ENCODE data around the gene APOM. TPM values are rescaled to one million over a fixed set of nuclear protein-coding genes. Genes with fewer than 3 reads are reported as not detected.

The APOM gene
- total RNA-seq, 4 donors from 2014 or later, result 2.3 to 5.1 (median 4.5) TPM

DNA sequence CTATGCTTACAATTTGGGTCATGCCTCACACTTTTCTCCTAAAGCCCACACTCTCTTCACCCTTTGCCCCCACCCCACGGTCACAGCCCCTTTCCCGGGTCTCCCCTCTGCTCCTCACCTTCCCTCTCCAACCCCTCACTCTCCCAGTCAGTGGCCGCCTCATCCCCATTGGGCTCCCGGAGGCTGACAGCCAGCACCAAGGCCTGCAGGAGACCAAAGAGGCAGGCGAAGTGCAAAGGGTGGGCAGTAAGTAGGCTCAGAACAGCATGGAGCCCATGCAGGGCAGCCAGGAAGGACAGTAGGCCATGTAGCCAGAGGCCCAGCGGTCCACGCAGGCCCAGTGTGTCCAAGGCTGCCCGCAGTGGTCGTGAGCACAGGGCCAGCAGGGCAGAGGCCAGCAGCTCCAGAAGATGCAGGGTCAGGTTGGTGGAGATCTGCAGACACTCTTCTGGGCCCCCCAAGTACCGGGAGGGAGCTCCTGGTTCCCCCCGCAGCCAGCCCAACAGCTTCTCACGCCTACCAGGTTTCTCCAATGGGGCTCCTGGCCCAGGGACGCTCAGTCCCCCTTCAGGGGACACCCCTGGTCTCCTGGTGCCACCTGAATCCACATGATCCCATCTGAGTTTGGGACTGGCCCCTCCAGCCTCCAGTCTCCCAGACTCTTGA is 3.4 kb downstream of the APOM start:
- no peak for TF ChIP-seq POLR2A (IDR thresholded peaks at IDR 0.05)
- TF ChIP-seq, protein P1, sequence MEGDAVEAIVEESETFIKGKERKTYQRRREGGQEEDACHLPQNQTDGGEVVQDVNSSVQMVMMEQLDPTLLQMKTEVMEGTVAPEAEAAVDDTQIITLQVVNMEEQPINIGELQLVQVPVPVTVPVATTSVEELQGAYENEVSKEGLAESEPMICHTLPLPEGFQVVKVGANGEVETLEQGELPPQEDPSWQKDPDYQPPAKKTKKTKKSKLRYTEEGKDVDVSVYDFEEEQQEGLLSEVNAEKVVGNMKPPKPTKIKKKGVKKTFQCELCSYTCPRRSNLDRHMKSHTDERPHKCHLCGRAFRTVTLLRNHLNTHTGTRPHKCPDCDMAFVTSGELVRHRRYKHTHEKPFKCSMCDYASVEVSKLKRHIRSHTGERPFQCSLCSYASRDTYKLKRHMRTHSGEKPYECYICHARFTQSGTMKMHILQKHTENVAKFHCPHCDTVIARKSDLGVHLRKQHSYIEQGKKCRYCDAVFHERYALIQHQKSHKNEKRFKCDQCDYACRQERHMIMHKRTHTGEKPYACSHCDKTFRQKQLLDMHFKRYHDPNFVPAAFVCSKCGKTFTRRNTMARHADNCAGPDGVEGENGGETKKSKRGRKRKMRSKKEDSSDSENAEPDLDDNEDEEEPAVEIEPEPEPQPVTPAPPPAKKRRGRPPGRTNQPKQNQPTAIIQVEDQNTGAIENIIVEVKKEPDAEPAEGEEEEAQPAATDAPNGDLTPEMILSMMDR (IDR thresholded peaks at IDR 0.05), result no peak
- DNase-seq, result no peak
- peaks cover 0 to 6% of the 10 kb centered on the region in 2 donors for H3K36me3 ChIP-seq
- H3K27ac ChIP-seq, result no peak overlapping the region
- 85 to 86% methylated on average over 11 to 13 of the region's 13 CpGs for WGBS, 2 donors
- intact Hi-C loops (cut with DNase I), result no loop called here
- H3K4me1 ChIP-seq, result peaks cover 34 to 48% of the 10 kb centered on the region in 2 donors
- peak overlapping the region in 1 of 3 donors; percentile 88 for H3K4me3 ChIP-seq (replicated peaks in 1 of 3)
- no peaks in the 10 kb centered on the region for H3K9me3 ChIP-seq
- no peaks in the 10 kb centered on the region for H3K27me3 ChIP-seq

DNA sequence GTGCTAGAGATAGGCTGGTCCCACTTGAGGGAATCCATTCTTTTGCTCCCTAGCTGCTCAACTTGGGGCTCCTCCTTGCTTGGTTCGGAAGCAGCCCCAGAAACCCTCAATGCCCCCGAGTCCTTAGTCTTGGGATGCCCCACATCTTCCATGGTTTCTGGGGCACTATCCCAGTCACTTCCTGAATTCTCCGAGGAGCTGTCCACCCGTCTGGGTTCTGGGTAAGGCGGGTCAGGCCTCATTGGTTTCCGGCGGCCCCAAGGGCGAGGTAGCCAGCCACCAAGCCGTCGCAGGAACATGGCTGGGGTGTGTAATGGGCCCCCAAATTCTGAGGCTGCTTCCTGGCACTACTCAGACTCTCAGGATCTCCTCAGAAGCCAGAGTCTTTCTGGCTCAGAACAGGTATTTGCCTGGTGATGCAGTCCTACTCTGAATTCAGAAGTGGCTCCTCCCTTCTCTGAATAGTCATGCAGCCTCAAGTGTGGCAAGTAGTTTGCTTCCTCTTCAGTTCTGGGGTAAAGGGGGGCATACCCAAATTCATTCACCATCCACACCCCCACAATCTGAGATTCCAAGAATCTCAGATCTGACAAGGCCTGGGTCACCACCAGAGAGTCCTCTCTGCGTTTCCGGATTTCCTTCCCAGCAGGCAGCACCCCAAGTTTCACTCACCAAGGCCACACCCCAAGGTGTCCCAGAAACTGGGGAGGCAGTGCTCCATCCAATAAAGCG is 4.1 kb downstream of the APOM start:
- WGBS, 2 donors, result 11 to 55% methylated on average over 2 to 7 of the region's 13 CpGs
- Histone ChIP-seq H3K36me3 (peaks cover 0 to 6% of the 10 kb centered on the region in 2 donors), H3K4me3 (replicated peaks in 1 of 3) (peak overlapping the region; percentile 54 to 88 (median 83)), H3K9me3 (no peaks in the 10 kb centered on the region), H3K27ac (peak overlapping the region; percentile 59 to 82 (median 81)), H3K27me3 (no peaks in the 10 kb centered on the region), H3K4me1 (peaks cover 38 to 51% of the 10 kb centered on the region in 2 donors)
- intact Hi-C loops (cut with DNase I), result no loop called here
- DNase-seq, result peak; percentile 11 to 24
- TF ChIP-seq, protein P1 (IDR thresholded peaks at IDR 0.05), result no peak
- TF ChIP-seq POLR2A (IDR thresholded peaks at IDR 0.05), result no peak

GRCh38 chr6:31660381-31661261 is 4.9 kb downstream of the APOM start, which contains the start of gene C6orf47:
Gene C6orf47 (minus strand): TSS chr6:31660778. CDS start chr6:31659947, 831 bp downstream.
- peaks cover 38 to 51% of the 10 kb centered on the region in 2 donors for H3K4me1 ChIP-seq
- intact Hi-C loops (cut with DNase I), result no loop called here
- WGBS, 2 donors, result 0 to 1% methylated on average over 21 to 39 of the region's 52 CpGs

GRCh38 chr6:31661262-31662123 is 5.8 kb downstream of the APOM start:
- WGBS, 2 donors, result 83 to 87% methylated on average over 12 of the region's 12 CpGs
- H3K4me1 ChIP-seq, result peaks cover 41 to 51% of the 10 kb centered on the region in 2 donors
- TF ChIP-seq, protein P1 (IDR thresholded peaks at IDR 0.05), result no peak
- no peak for TF ChIP-seq POLR2A (IDR thresholded peaks at IDR 0.05)
- peak overlapping the region in 2 of 3 donors; percentile 59 to 81 for H3K27ac ChIP-seq
- intact Hi-C loops (cut with DNase I), result no loop called here
- no peak overlapping the region for H3K4me3 ChIP-seq (replicated peaks in 1 of 3)
- H3K36me3 ChIP-seq, result peaks cover 0 to 6% of the 10 kb centered on the region in 2 donors
- no peaks in the 10 kb centered on the region for H3K27me3 ChIP-seq
- no peak for DNase-seq
- H3K9me3 ChIP-seq, result no peaks in the 10 kb centered on the region

More at GRCh38 chr6:31660381-31661261, 4.9 kb downstream of the APOM start, which contains the start of gene C6orf47:
- Histone ChIP-seq H3K9me3 (no peaks in the 10 kb centered on the region), H3K27me3 (no peaks in the 10 kb centered on the region), H3K4me3 (replicated peaks in 1 of 3) (peak within 1 kb of the TSS; percentile 54 to 88 (median 83)), H3K27ac (peak within 1 kb of the TSS; percentile 59 to 82 (median 81)), H3K36me3 (peaks cover 0 to 6% of the 10 kb centered on the region in 2 donors)
- TF ChIP-seq, protein P1 (IDR thresholded peaks at IDR 0.05), result no peak
- TF ChIP-seq POLR2A (IDR thresholded peaks at IDR 0.05), result peak in 1 of 2 donors; percentile 80
- peak; percentile 89 to 90 for DNase-seq

Measured in thyroid gland (tissue), 4 donors.